ENCODE results near the gene AGR3. TPM values are rescaled to one million over a fixed set of nuclear protein-coding genes. Genes with fewer than 3 reads are reported as not detected.

The AGR3 gene
- total RNA-seq, 1 experiment from 2014 or later, result not detected

GRCh38 chr7:16916738-16917137 is 35.0 kb upstream of the AGR3 start:
- no TSS peak for BruUV-seq (replicated peaks)
- DNase-seq (ENCODE audit: low read depth, low spot score) (no peak), ATAC-seq (no peak)
- Histone ChIP-seq H4K20me1 (ENCODE audit: insufficient read depth) (no peaks in the 10 kb centered on the region), H3K4me3 (replicated peaks in 1 of 2; ENCODE audit: low read depth in 1 of 2, low read length in 2 of 2) (no peak overlapping the region), H3K4me2 (ENCODE audit: low read length) (peak overlapping the region; percentile 40; the same call in 1 of the 2 replicates), H2AFZ (ENCODE audit: low read depth, low read length, poor library complexity, severe bottlenecking) (peak overlapping the region; percentile 13), H3K9ac (ENCODE audit: low read length) (no peak overlapping the region), H3K27me3 (ENCODE audit: insufficient read depth, low read length) (no peaks in the 10 kb centered on the region), H3K36me3 (ENCODE audit: control insufficient read depth in 1 of 2, insufficient read depth in 2 of 2, low read length in 2 of 2) (no peaks in the 10 kb centered on the region), H3K9me3 (ENCODE audit: control insufficient read depth in 1 of 2, insufficient read depth in 1 of 2, low read depth in 1 of 2, low read length in 2 of 2) (no peaks in the 10 kb centered on the region), H3K79me2 (ENCODE audit: insufficient read depth, low read length) (no peaks in the 10 kb centered on the region), H3K27ac (ENCODE audit: low read depth, low read length) (no peak overlapping the region), H3K4me1 (ENCODE audit: control insufficient read depth in 1 of 2, insufficient read depth in 2 of 2, low read length in 2 of 2) (peaks cover 0 to 22% of the 10 kb centered on the region in 2 experiments; a peak in 2 of 4 replicates), H3K9me2 (ENCODE audit: insufficient read depth) (no peaks in the 10 kb centered on the region; the same call in 1 of the 2 replicates)
- intact Hi-C loops (cut with micrococcal nuclease), result loop anchor here (5.0 kb wide), 1 partner anchor 484 kb away; no protein-coding TSS in a partner anchor
- no peak for TF ChIP-seq EZH2phosphoT487 (IDR thresholded peaks at IDR 0.05; ENCODE audit: borderline replicate concordance)
- TF ChIP-seq CTCF (IDR thresholded peaks at IDR 0.05 in 2 of 3, conservative IDR thresholded peaks at IDR 0.05 in 1 of 3; ENCODE audit: borderline replicate concordance in 1 of 3, insufficient read depth in 1 of 3, low read depth in 2 of 3, low read length in 2 of 3), result no peak
- ChIA-PET RAD21 (ENCODE audit: low non-redundant PET in 1 of 2, low total read pairs in 2 of 2, uncharacterized antibody in 2 of 2, unreplicated experiment in 2 of 2) (no interaction called here), CTCF (interaction anchor here (2.2 kb wide), 1 partner anchor 116 kb away, joined by 16 read pairs; no protein-coding TSS in a partner anchor), POLR2A (no interaction called here)

GRCh38 chr7:16916105-16916639 is 34.4 kb upstream of the AGR3 start:
- BruUV-seq (replicated peaks), result no TSS peak
- Histone ChIP-seq H3K9me2 (ENCODE audit: insufficient read depth) (no peaks in the 10 kb centered on the region; the same call in 1 of the 2 replicates), H3K36me3 (ENCODE audit: control insufficient read depth in 1 of 2, insufficient read depth in 2 of 2, low read length in 2 of 2) (no peaks in the 10 kb centered on the region), H3K4me2 (ENCODE audit: low read length) (peak overlapping the region; percentile 40), H3K79me2 (ENCODE audit: insufficient read depth, low read length) (no peaks in the 10 kb centered on the region), H3K9ac (ENCODE audit: low read length) (no peak overlapping the region), H3K9me3 (ENCODE audit: control insufficient read depth in 1 of 2, insufficient read depth in 1 of 2, low read depth in 1 of 2, low read length in 2 of 2) (no peaks in the 10 kb centered on the region), H4K20me1 (ENCODE audit: insufficient read depth) (no peaks in the 10 kb centered on the region), H2AFZ (ENCODE audit: low read depth, low read length, poor library complexity, severe bottlenecking) (peak overlapping the region; percentile 84), H3K4me3 (replicated peaks in 1 of 2; ENCODE audit: low read depth in 1 of 2, low read length in 2 of 2) (no peak overlapping the region), H3K4me1 (ENCODE audit: control insufficient read depth in 1 of 2, insufficient read depth in 2 of 2, low read length in 2 of 2) (peaks cover 0 to 22% of the 10 kb centered on the region in 2 experiments; a peak in 2 of 4 replicates), H3K27me3 (ENCODE audit: insufficient read depth, low read length) (no peaks in the 10 kb centered on the region), H3K27ac (ENCODE audit: low read depth, low read length) (no peak overlapping the region)
- RAD21 ChIA-PET (ENCODE audit: low non-redundant PET in 1 of 2, low total read pairs in 2 of 2, uncharacterized antibody in 2 of 2, unreplicated experiment in 2 of 2), result no interaction called here
- ATAC-seq, result peak; percentile 61
- CTCF ChIA-PET, result interaction anchor here (1.0 to 2.2 kb wide), 2 partner anchors 115 to 221 kb away, joined by 4 to 16 read pairs; no protein-coding TSS in a partner anchor
- intact Hi-C loops (cut with micrococcal nuclease), result loop anchor here (5.0 kb wide), 1 partner anchor 484 kb away; no protein-coding TSS in a partner anchor
- TF ChIP-seq MAX (IDR thresholded peaks at IDR 0.05) (no peak), ATF3 (IDR thresholded peaks at IDR 0.05) (no peak), JUND (IDR thresholded peaks at IDR 0.05) (peak; percentile 38; the same call in 1 of the 2 replicates), REST (IDR thresholded peaks at IDR 0.05; ENCODE audit: low read depth) (no peak), EZH2 (IDR thresholded peaks at IDR 0.05) (no peak), FOSL1 (IDR thresholded peaks at IDR 0.05; ENCODE audit: low read depth) (peak; percentile 41; the same call in 1 of the 2 replicates)
- POLR2A ChIA-PET, result no interaction called here
- DNase-seq (ENCODE audit: low read depth, low spot score), result no peak

Data from HCT116 (cell line).